ENCODE data around the gene TTN.

The TTN gene

GRCh38 chr2:178574789-178575188 lies 232.4 kb downstream of the TTN start:
- peaks cover 51% of the 10 kb centered on the region for H3K36me3 ChIP-seq (replicated peaks; ENCODE audit: low read depth, low read length)

GRCh38 chr2:178568227-178568626 lies 239.0 kb downstream of the TTN start:
- Histone ChIP-seq H3K27me3 (ENCODE audit: low read depth, low read length) (no peaks in the 10 kb centered on the region), H3K4me2 (ENCODE audit: low read length) (no peak overlapping the region), H3K4me3 (ENCODE audit: low read length) (no peak overlapping the region), H3K79me2 (ENCODE audit: low read length) (no peaks in the 10 kb centered on the region), H3K9ac (ENCODE audit: low read length) (no peak overlapping the region), H3K4me1 (ENCODE audit: low read length) (no peaks in the 10 kb centered on the region), H2AFZ (ENCODE audit: low read depth, low read length) (no peak overlapping the region), H3K36me3 (replicated peaks; ENCODE audit: low read depth, low read length) (peaks cover 33% of the 10 kb centered on the region), H3K9me3 (ENCODE audit: insufficient read depth, low read length) (no peaks in the 10 kb centered on the region), H4K20me1 (ENCODE audit: insufficient read depth, low read length) (no peaks in the 10 kb centered on the region), H3K27ac (ENCODE audit: low read length) (no peak overlapping the region)
- TF ChIP-seq CTCF (IDR thresholded peaks at IDR 0.05; ENCODE audit: low read depth, low read length), result no peak

More at GRCh38 chr2:178574789-178575188, 232.4 kb downstream of the TTN start:
- no peaks in the 10 kb centered on the region for H3K79me2 ChIP-seq (ENCODE audit: low read length)
- H3K4me3 ChIP-seq (ENCODE audit: low read length), result no peak overlapping the region
- H3K27me3 ChIP-seq (ENCODE audit: low read depth, low read length), result no peaks in the 10 kb centered on the region
- H3K4me1 ChIP-seq (ENCODE audit: low read length), result no peaks in the 10 kb centered on the region
- TF ChIP-seq CTCF (IDR thresholded peaks at IDR 0.05; ENCODE audit: low read depth, low read length) (no peak), EZH2phosphoT487 (IDR thresholded peaks at IDR 0.05; ENCODE audit: low read depth) (no peak)
- no peak overlapping the region for H3K4me2 ChIP-seq (ENCODE audit: low read length)
- H3K9ac ChIP-seq (ENCODE audit: low read length), result no peak overlapping the region
- no peaks in the 10 kb centered on the region for H3K9me3 ChIP-seq (ENCODE audit: insufficient read depth, low read length)
- no peak overlapping the region for H3K27ac ChIP-seq (ENCODE audit: low read length)
- H2AFZ ChIP-seq (ENCODE audit: low read depth, low read length), result no peak overlapping the region
- H4K20me1 ChIP-seq (ENCODE audit: insufficient read depth, low read length), result no peaks in the 10 kb centered on the region

- no peak for TF ChIP-seq CTCF (IDR thresholded peaks at IDR 0.05; ENCODE audit: low read depth, low read length)
- TF ChIP-seq EZH2phosphoT487 (IDR thresholded peaks at IDR 0.05; ENCODE audit: low read depth), result no peak
- Histone ChIP-seq H3K4me2 (ENCODE audit: low read length) (no peak overlapping the region), H3K27ac (ENCODE audit: low read length) (no peak overlapping the region), H3K9ac (ENCODE audit: low read length) (no peak overlapping the region), H3K9me3 (ENCODE audit: insufficient read depth, low read length) (no peaks in the 10 kb centered on the region), H2AFZ (ENCODE audit: low read depth, low read length) (no peak overlapping the region), H3K4me3 (ENCODE audit: low read length) (no peak overlapping the region), H3K36me3 (replicated peaks; ENCODE audit: low read depth, low read length) (peaks cover 43% of the 10 kb centered on the region), H3K79me2 (ENCODE audit: low read length) (no peaks in the 10 kb centered on the region), H3K27me3 (ENCODE audit: low read depth, low read length) (no peaks in the 10 kb centered on the region), H3K4me1 (ENCODE audit: low read length) (peaks cover 17% of the 10 kb centered on the region), H4K20me1 (ENCODE audit: insufficient read depth, low read length) (no peaks in the 10 kb centered on the region)
These were observed 254.2 kb downstream of the TTN start for GRCh38 chr2:178553047-178553446.

- Histone ChIP-seq H3K9ac (ENCODE audit: low read length) (no peak overlapping the region), H3K27ac (ENCODE audit: low read length) (no peak overlapping the region), H3K36me3 (replicated peaks; ENCODE audit: low read depth, low read length) (peaks cover 56% of the 10 kb centered on the region), H3K79me2 (ENCODE audit: low read length) (no peaks in the 10 kb centered on the region), H4K20me1 (ENCODE audit: insufficient read depth, low read length) (no peaks in the 10 kb centered on the region), H2AFZ (ENCODE audit: low read depth, low read length) (no peak overlapping the region), H3K27me3 (ENCODE audit: low read depth, low read length) (no peaks in the 10 kb centered on the region), H3K4me1 (ENCODE audit: low read length) (peaks cover 13% of the 10 kb centered on the region), H3K4me2 (ENCODE audit: low read length) (peak overlapping the region; percentile 21), H3K4me3 (ENCODE audit: low read length) (no peak overlapping the region), H3K9me3 (ENCODE audit: insufficient read depth, low read length) (no peaks in the 10 kb centered on the region)
- no peak for TF ChIP-seq CTCF (IDR thresholded peaks at IDR 0.05; ENCODE audit: low read depth, low read length)
- TF ChIP-seq EZH2phosphoT487 (IDR thresholded peaks at IDR 0.05; ENCODE audit: low read depth), result no peak
These were observed 256.9 kb downstream of the TTN start for GRCh38 chr2:178550352-178550751.

Measured in OCI-LY3 (cell line).